NB4 (cell line): ENCODE results near the gene PUM2.

Experiments
- POLR2A ChIP-seq: IDR thresholded peaks from 2 replicates; pipeline ENCODE4 v1.6.1; 2011; ENCODE audit warnings: mild to moderate bottlenecking; ENCODE audit not compliant: insufficient read length; ENCODE audit errors: extremely low read depth
- TF ChIP-seq, protein P1 (sequence below): IDR thresholded peaks from one replicate; pipeline ENCODE4 v1.5.1; 2012; ENCODE audit warnings: low read depth, low read length

- TF ChIP-seq, protein P1, sequence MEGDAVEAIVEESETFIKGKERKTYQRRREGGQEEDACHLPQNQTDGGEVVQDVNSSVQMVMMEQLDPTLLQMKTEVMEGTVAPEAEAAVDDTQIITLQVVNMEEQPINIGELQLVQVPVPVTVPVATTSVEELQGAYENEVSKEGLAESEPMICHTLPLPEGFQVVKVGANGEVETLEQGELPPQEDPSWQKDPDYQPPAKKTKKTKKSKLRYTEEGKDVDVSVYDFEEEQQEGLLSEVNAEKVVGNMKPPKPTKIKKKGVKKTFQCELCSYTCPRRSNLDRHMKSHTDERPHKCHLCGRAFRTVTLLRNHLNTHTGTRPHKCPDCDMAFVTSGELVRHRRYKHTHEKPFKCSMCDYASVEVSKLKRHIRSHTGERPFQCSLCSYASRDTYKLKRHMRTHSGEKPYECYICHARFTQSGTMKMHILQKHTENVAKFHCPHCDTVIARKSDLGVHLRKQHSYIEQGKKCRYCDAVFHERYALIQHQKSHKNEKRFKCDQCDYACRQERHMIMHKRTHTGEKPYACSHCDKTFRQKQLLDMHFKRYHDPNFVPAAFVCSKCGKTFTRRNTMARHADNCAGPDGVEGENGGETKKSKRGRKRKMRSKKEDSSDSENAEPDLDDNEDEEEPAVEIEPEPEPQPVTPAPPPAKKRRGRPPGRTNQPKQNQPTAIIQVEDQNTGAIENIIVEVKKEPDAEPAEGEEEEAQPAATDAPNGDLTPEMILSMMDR = no peak
- TF ChIP-seq POLR2A = no peak
Measured at GRCh38 chr2:20302019-20302418, 48.6 kb downstream of the PUM2 start.
